Parathyroid adenoma (tissue), 2 donors: ENCODE measurements around the gene THEMIS.

Experiments
- H2AFZ ChIP-seq: fragments of 300-600 bp; sonication (generic); one replicate; pipeline ENCODE4 v1.7.0; 2017; ENCODE audit warnings: antibody characterized with exemption, mild to moderate bottlenecking
- H3K27ac ChIP-seq: fragments of 300-600 bp; sonication (generic); one replicate; pipeline ENCODE4 v1.7.0; 2017
- H3K27me3 ChIP-seq: fragments of 300-600 bp; sonication (generic); one replicate; pipeline ENCODE4 v1.7.0; 2017; ENCODE audit warnings: low read length; ENCODE audit not compliant: control insufficient read depth, insufficient read depth
- H3K36me3 ChIP-seq: fragments of 300-600 bp; sonication (generic); one replicate; pipeline ENCODE4 v1.7.0; 2017; ENCODE audit warnings: low read length; ENCODE audit not compliant: control insufficient read depth, insufficient read depth
- H3K4me1 ChIP-seq: fragments of 300-600 bp; sonication (generic); one replicate; pipeline ENCODE4 v1.7.0; 2017; ENCODE audit warnings: control low read depth
- H3K4me2 ChIP-seq: fragments of 300-600 bp; sonication (generic); one replicate; pipeline ENCODE4 v1.7.0; 2017; ENCODE audit warnings: low read length
- H3K4me3 ChIP-seq: fragments of 300-600 bp; sonication (generic); one replicate; pipeline ENCODE4 v1.7.0; 2017; ENCODE audit warnings: low read depth, low read length
- H3K79me2 ChIP-seq: fragments of 300-600 bp; sonication (generic); one replicate; pipeline ENCODE4 v1.7.0; 2017; ENCODE audit warnings: control low read depth
- H3K9ac ChIP-seq: fragments of 300-600 bp; sonication (generic); one replicate; pipeline ENCODE4 v1.7.0; 2017; ENCODE audit warnings: mild to moderate bottlenecking
- H3K9me3 ChIP-seq: fragments of 300-600 bp; sonication (generic); one replicate; pipeline ENCODE4 v1.7.0; 2017; ENCODE audit warnings: low read length; ENCODE audit not compliant: control insufficient read depth
- TF ChIP-seq, protein P1 (sequence below): fragments of 300-600 bp; sonication (generic); IDR thresholded peaks from one replicate; pipeline ENCODE4 v1.7.0; 2017; ENCODE audit warnings: antibody characterized with exemption, mild to moderate bottlenecking
- donor health status: primary hyperparathyroidism.

The THEMIS gene

DNA sequence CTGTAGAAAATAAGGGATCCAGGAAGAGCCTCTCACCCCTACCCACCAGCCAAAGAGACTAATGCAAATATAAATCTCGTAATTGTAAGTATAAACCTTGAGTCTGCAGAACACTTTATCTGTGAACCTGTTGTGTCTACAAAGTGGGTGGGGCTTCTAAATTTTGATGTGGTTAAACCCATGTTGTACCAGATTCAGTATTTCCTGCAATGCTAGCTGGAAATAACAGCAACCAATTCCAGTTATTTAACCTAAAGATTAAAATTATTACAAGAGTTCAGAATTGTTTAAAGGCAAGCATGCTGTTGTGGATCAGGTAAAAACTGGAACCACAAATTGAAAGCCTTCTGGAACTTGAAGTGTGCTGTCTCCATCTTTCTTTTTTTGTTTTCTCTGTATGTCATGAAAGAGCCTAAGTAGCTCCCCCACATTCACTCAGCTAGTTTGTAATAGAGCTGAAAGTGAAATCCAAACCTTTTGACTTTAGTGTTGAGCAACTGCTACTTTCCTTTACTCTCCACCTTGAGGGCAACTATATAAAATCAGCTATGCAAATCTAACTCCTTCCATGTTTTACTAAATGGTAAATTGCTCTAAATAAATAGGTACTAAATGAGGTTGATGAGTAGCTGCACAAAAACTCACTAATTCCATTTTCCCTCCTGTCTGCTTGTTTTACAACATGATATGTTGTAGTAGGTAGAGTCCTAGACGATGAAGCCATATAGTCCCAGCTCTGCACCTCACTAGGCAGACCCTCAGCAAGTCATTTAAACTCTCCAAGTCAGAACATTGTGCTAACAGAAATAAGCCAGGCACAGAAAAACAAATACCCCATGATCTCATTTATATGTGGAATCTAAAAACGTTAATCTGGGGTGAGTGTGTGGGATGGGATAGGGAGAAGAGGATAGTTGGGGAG lies 17.9 kb upstream of the THEMIS start:
- Histone ChIP-seq H3K4me3 (no peak overlapping the region), H3K79me2 (no peaks in the 10 kb centered on the region), H2AFZ (no peak overlapping the region), H3K9me3 (peaks cover under 1% of the 10 kb centered on the region), H3K27me3 (no peaks in the 10 kb centered on the region), H3K4me1 (no peaks in the 10 kb centered on the region), H3K4me2 (no peak overlapping the region), H3K27ac (no peak overlapping the region), H3K36me3 (no peaks in the 10 kb centered on the region), H3K9ac (no peak overlapping the region)
- TF ChIP-seq, protein P1, sequence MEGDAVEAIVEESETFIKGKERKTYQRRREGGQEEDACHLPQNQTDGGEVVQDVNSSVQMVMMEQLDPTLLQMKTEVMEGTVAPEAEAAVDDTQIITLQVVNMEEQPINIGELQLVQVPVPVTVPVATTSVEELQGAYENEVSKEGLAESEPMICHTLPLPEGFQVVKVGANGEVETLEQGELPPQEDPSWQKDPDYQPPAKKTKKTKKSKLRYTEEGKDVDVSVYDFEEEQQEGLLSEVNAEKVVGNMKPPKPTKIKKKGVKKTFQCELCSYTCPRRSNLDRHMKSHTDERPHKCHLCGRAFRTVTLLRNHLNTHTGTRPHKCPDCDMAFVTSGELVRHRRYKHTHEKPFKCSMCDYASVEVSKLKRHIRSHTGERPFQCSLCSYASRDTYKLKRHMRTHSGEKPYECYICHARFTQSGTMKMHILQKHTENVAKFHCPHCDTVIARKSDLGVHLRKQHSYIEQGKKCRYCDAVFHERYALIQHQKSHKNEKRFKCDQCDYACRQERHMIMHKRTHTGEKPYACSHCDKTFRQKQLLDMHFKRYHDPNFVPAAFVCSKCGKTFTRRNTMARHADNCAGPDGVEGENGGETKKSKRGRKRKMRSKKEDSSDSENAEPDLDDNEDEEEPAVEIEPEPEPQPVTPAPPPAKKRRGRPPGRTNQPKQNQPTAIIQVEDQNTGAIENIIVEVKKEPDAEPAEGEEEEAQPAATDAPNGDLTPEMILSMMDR: no peak

DNA sequence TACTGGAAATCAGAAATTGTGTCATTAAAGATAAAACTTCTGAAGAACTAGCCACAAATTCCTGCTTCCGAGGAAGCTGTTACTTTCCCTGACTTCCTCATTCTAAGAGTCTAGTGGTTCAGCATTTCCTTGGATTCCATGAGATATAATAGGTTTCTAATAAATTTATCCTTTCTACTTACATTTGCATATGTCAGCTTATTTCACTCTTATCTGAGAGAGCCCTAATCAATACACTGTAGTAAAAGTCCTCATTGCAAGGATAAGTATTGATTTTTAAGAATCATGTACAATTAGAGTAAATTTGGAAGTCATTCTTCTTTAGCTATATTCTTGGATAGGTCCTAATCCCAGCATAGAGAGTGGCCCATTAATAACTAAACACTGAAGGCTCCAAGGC lies 16.9 kb upstream of the THEMIS start:
- no peak overlapping the region for H3K4me3 ChIP-seq
- no peaks in the 10 kb centered on the region for H3K4me1 ChIP-seq
- H3K4me2 ChIP-seq: no peak overlapping the region
- no peak overlapping the region for H3K9ac ChIP-seq
- H3K79me2 ChIP-seq: no peaks in the 10 kb centered on the region
- no peak overlapping the region for H2AFZ ChIP-seq
- TF ChIP-seq, protein P1: no peak
- H3K27me3 ChIP-seq: no peaks in the 10 kb centered on the region
- H3K9me3 ChIP-seq: no peaks in the 10 kb centered on the region
- H3K27ac ChIP-seq: no peak overlapping the region
- no peaks in the 10 kb centered on the region for H3K36me3 ChIP-seq

DNA sequence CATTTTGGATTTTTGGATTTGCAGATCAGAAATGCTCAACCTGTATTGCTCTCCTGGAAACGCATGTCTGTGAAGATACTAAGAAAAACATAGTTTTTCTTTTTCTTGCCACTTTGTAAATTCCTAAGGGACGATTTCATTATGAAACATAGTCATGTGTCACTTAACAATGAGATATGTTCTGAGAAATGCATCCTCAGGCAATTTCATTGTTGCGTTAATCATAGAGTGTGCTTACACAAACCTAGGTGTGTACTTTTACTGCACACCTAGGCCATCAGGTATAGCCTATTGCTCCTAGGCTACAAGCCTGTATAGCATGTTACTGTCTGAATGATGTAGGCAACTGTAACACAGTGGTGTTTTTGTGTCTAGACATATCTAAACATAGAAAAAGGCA lies 13.4 kb upstream of the THEMIS start:
- no peak overlapping the region for H3K27ac ChIP-seq

DNA sequence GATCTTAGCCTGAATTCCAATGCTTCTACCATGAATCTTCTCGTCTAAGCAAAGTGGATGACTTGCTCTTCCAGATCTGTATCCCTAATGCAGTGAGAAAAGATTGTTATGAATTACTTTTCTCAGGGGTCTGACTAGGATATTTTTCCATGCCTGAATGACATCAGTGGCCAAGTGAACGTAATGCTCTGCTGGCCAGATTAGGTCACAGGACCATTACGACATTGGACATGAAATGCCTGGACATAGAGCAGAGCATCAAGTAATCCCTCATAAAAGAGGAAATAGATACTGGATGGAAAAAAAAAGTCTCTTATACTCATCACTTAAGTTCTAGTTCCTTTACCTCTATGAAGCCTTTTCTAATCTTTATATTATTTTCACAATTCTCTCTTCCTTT lies 12.1 kb upstream of the THEMIS start:
- TF ChIP-seq, protein P1: no peak
- no peak overlapping the region for H3K4me2 ChIP-seq
- H3K36me3 ChIP-seq: no peaks in the 10 kb centered on the region
- H3K4me3 ChIP-seq: no peak overlapping the region
- no peaks in the 10 kb centered on the region for H3K79me2 ChIP-seq
- no peak overlapping the region for H2AFZ ChIP-seq
- H3K27me3 ChIP-seq: no peaks in the 10 kb centered on the region
- H3K9ac ChIP-seq: no peak overlapping the region
- no peaks in the 10 kb centered on the region for H3K4me1 ChIP-seq
- no peaks in the 10 kb centered on the region for H3K9me3 ChIP-seq
- no peak overlapping the region for H3K27ac ChIP-seq

More for the DNA sequence above, 13.4 kb upstream of the THEMIS start:
- Histone ChIP-seq H2AFZ (no peak overlapping the region), H3K4me2 (no peak overlapping the region), H3K9ac (no peak overlapping the region), H3K27me3 (no peaks in the 10 kb centered on the region), H3K36me3 (no peaks in the 10 kb centered on the region), H3K79me2 (no peaks in the 10 kb centered on the region), H3K4me1 (no peaks in the 10 kb centered on the region), H3K9me3 (no peaks in the 10 kb centered on the region), H3K4me3 (no peak overlapping the region)
- TF ChIP-seq, protein P1: no peak
